ENCODE measurements around the gene BSCL2. TPM values are rescaled to one million over a fixed set of nuclear protein-coding genes. Genes with fewer than 3 reads are reported as not detected.
"Not testable (repeated sequence)": the region's sequence is repeated elsewhere in the genome, so short reads cannot be mapped to it uniquely, and the experiment has no call there.

Gene BSCL2
- total RNA-seq, 1 donor from 2014 or later, result 87.0 TPM

DNA sequence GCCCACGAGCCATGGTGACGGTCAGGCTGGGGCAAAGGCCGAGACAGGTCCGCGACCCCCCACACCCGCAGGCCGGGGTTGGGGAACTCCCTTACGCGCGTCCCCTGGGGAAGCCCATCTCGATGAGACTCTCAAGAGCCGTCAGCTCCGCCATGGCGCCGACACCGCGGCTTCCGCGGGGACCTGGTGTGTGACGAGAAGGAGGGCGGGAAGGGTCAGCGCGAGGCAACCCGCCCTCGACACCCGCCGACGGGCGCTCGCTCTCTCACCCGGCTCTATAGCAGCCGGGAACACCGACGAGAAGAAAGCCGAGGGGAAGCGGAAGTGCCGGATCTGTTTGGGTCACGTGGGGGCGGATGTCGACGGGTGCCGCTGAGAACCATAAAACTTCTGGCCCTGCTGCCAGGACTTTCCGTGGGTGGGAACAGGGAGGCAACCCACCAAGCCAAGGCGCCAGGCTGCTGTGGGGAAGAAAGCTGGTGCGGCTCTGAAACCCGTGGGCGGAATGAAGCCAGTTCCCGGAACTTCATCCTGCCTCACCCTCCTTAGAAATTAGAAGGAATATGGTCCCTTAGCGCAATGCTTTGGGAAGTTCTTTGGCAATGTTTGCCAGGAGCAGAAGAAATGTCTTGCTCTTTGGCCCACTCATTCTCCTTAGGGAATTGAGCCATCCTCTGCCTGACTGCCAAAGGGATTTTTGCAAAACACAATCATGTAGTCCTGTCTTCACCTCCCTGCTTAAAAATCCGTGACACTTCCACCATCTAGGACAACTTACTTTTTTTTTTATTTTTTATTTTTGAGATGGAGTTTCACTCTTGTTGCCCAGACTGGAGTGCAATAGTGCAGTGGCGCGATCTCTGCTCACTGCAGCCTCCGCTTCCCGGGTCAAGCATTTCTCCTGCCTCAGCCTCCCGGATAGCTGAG lies 28.2 kb downstream of the BSCL2 start, which contains the start of gene UBXN1:
UBXN1 (minus strand) TSS at position 304 of the 927 bp plus-strand sequence; CDS start at position 154, 150 bp downstream.
- TF ChIP-seq, protein P1, sequence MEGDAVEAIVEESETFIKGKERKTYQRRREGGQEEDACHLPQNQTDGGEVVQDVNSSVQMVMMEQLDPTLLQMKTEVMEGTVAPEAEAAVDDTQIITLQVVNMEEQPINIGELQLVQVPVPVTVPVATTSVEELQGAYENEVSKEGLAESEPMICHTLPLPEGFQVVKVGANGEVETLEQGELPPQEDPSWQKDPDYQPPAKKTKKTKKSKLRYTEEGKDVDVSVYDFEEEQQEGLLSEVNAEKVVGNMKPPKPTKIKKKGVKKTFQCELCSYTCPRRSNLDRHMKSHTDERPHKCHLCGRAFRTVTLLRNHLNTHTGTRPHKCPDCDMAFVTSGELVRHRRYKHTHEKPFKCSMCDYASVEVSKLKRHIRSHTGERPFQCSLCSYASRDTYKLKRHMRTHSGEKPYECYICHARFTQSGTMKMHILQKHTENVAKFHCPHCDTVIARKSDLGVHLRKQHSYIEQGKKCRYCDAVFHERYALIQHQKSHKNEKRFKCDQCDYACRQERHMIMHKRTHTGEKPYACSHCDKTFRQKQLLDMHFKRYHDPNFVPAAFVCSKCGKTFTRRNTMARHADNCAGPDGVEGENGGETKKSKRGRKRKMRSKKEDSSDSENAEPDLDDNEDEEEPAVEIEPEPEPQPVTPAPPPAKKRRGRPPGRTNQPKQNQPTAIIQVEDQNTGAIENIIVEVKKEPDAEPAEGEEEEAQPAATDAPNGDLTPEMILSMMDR (IDR thresholded peaks at IDR 0.05), result no peak
- intact Hi-C loops (cut with DNase I), result no loop called here
- H3K27me3 ChIP-seq (ENCODE audit: low read depth), result no peaks in the 10 kb centered on the region
- DNase-seq (peak; percentile 94), ATAC-seq (peak; percentile 93 to 95)
- H3K9me3 ChIP-seq, result no peaks in the 10 kb centered on the region
- peaks cover 34% of the 10 kb centered on the region for H3K4me1 ChIP-seq
- peaks cover 39% of the 10 kb centered on the region for H3K36me3 ChIP-seq
- H3K4me3 ChIP-seq, result peak within 1 kb of the TSS; percentile 97
- H3K27ac ChIP-seq, result peak within 1 kb of the TSS; percentile 90

DNA sequence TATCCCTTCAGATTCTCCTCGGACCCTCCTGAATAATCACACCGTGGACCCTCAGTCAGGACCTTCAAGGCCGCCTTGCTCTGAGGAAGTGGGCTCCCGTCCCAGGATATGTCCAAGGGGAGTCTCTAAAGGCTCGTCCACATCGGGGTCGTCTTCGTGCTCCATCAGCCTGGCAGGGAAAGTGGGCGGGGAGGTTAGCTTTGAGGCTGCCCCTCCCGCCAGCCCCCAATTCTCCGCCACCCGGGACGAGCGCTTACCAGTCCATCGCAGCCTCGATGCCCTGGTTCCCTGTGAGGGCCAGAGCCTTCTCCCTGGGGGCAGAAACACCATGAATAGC lies 28.8 kb downstream of the BSCL2 start:
- ATAC-seq, result no peak

DNA sequence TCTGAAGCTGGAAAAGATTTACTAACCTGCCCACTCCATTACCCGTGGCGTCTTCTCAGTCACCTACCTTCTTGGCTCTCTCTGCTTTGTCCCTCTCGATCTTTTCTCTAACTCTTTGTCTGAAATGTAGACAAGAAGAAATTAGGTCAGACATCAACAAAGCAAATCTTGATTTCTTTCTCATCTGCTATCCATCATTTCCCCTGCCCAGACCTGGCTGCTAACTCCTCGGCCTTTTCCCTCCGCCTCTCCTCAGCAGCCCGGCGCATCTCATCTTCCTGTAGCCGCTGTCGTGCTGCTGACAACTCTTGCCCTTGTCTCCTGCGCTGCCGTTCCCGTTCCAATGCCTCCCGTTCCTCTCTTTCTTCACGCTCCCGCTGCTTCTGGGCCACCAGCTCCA lies 29.5 kb downstream of the BSCL2 start:
- intact Hi-C loops (cut with DNase I), result no loop called here

More for the DNA sequence above, 28.8 kb downstream of the BSCL2 start:
- Histone ChIP-seq H3K9me3 (no peaks in the 10 kb centered on the region), H3K4me1 (peaks cover 37% of the 10 kb centered on the region), H3K4me3 (peak overlapping the region; percentile 97), H3K27ac (peak overlapping the region; percentile 90), H3K27me3 (ENCODE audit: low read depth) (no peaks in the 10 kb centered on the region), H3K36me3 (peaks cover 45% of the 10 kb centered on the region)
- DNase-seq, result no peak
- TF ChIP-seq, protein P1 (IDR thresholded peaks at IDR 0.05), result no peak
- intact Hi-C loops (cut with DNase I), result no loop called here

GRCh38 chr11:62677156-62677555 lies 30.1 kb downstream of the BSCL2 start:
- no peak overlapping the region for H3K4me3 ChIP-seq
- H3K4me1 ChIP-seq, result peaks cover 49% of the 10 kb centered on the region
- no peaks in the 10 kb centered on the region for H3K27me3 ChIP-seq (ENCODE audit: low read depth)
- TF ChIP-seq, protein P1 (IDR thresholded peaks at IDR 0.05), result no peak
- no peak for DNase-seq
- no peaks in the 10 kb centered on the region for H3K9me3 ChIP-seq
- no peak for ATAC-seq
- H3K27ac ChIP-seq, result no peak overlapping the region
- H3K36me3 ChIP-seq, result peaks cover 50% of the 10 kb centered on the region
- intact Hi-C loops (cut with DNase I), result no loop called here

More for the DNA sequence above, 29.5 kb downstream of the BSCL2 start:
- H3K27me3 ChIP-seq (ENCODE audit: low read depth), result no peaks in the 10 kb centered on the region
- ATAC-seq, result no peak
- H3K9me3 ChIP-seq, result no peaks in the 10 kb centered on the region
- H3K4me1 ChIP-seq, result peaks cover 43% of the 10 kb centered on the region
- H3K27ac ChIP-seq, result no peak overlapping the region
- H3K36me3 ChIP-seq, result peaks cover 50% of the 10 kb centered on the region
- H3K4me3 ChIP-seq, result peak overlapping the region; percentile 97
- TF ChIP-seq, protein P1 (IDR thresholded peaks at IDR 0.05), result no peak
- no peak for DNase-seq

DNA sequence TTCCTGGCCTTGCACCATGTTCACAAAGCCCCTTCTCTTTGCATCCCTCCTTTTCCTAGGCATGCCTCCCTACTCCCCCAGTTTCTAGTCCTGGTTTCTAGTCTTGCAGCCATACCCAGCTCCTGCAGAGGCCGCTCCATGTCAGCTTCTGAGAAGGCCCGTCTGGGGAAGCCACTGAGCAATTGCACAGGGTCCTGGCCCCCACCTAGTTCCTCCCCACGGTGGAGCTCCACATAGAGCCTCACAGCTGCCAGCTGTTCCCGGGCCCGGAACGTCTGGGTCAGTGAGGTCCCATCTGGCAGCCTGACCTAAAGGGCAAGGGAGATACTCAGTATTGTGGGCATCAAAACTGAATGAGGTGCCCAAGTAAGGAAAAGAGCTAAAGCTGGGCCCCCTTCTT lies 30.5 kb downstream of the BSCL2 start:
- H3K9me3 ChIP-seq, result no peaks in the 10 kb centered on the region
- H3K36me3 ChIP-seq, result peaks cover 50% of the 10 kb centered on the region
- intact Hi-C loops (cut with DNase I), result no loop called here
- H3K27ac ChIP-seq, result no peak overlapping the region
- ATAC-seq (no peak), DNase-seq (no peak)
- peaks cover 50% of the 10 kb centered on the region for H3K4me1 ChIP-seq
- TF ChIP-seq, protein P1 (IDR thresholded peaks at IDR 0.05), result no peak
- no peaks in the 10 kb centered on the region for H3K27me3 ChIP-seq (ENCODE audit: low read depth)
- H3K4me3 ChIP-seq, result no peak overlapping the region

DNA sequence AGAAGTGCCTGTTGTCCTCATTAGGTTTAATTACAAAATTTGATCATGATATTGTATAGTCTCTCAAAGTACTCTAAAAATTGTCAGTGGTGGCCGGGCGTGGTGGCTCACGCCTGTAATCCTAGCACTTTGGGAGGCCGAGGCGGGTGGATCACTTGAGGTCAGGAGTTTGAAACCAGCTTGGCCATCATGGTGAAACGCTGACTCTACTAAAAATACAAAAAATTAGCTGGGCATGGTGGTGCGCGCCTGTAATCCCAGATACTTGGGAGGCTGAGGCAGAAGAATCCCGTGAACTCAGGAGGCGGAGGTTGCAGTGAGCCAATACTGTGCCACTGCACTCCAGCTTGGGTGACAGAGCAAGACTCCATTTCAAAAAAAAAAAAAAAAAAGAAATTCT lies 31.8 kb downstream of the BSCL2 start:
- H3K4me3 ChIP-seq; intact Hi-C loops (cut with DNase I); H3K9me3 ChIP-seq; H3K27me3 ChIP-seq (ENCODE audit: low read depth); H3K27ac ChIP-seq; ATAC-seq; DNase-seq: not testable (repeated sequence)
- H3K36me3 ChIP-seq, result peaks cover 50% of the 10 kb centered on the region
- peaks cover 50% of the 10 kb centered on the region for H3K4me1 ChIP-seq

Data from lower lobe of right lung (tissue), 2 donors.